GM18502 (cell line): ENCODE results near the gene SH3BP4.

Source experiments
- ATAC-seq: cut with Tn5 transposase; IDR thresholded peaks from one replicate; pipeline ENCODE4 v1.9.1; 2021; ENCODE audit warnings: mild to moderate bottlenecking; ENCODE audit not compliant: unreplicated experiment, poor library complexity

The SH3BP4 gene

DNA sequence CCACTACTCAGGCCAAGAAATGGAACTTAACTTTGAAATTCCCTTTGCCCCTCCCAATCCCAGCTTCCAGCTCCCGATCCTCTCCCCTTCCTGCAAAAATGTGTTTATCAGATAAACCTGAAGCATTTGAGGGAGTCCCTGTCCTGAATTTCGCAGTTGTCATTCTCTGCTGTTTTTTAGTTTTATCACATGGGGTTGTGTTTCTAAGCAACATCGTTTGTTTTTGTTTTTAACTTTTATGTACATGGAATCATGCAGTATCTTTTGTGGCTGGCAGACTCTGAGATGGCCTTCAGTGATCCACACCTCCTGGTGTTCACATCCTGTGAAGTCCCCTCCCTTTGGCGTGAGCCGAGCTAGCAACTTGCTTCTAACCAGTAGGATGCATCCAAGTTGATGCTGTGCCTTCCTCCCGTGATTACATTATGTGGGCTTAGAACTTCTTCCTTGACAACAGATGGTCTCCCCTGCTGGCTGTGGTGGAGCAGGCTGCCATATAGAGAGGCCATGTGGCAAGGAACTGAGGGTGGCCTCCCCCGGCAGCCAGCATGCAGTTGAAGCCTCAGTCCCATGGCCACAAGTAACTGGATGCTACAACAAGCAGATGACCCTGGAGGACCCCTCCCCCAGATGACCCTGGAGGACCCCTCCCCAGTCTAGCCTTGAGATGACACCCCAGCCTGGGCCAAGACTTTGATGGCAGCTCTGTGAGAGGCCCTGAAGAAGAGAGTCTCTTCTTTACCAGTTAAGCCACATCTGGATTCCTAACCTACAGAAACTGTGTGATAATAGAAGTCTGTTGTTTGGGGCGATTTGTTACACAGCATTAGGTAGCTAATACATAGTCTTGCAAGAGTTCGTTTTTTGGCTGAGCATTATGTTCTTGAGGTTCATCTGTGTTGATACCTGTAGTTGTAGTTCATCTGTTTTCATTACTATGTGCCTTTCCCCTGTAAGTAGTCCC lies 27.7 kb downstream of the SH3BP4 start:
- ATAC-seq = no peak

DNA sequence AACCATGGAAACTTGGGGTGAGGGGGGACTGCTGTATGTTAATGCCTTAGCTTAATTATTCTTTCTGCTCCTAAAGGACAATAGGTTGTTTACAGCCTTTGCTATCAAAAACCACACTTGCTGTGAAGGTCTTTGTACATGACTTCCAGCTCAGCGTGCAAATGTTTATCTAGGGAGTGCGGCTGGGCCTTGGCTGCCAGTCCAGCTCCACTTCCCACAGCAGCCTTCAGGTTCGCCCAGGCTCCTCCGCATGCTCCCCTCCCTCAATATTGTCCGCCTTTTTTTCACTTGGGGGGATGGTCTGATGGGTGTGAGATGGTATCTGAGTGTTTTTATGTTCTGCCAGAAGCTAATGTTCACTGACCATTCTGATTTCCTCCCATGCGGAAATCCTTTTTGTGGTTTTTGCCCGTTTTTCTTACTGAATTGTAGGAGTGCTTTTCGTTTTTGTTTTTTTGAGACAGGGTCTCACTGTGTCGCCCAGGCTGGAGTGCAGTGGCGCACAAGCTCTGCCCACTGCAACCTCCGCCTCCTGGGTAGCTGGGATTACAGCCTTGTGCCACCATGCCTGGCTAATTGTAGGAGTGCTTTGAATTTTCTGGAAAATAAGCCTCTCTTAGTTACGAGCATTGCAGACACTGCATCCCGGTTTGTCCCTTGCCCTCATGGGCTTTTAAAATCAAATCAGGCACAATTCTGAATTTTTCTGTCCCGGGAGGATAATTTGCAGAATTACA lies 28.8 kb downstream of the SH3BP4 start:
- no peak for ATAC-seq

DNA sequence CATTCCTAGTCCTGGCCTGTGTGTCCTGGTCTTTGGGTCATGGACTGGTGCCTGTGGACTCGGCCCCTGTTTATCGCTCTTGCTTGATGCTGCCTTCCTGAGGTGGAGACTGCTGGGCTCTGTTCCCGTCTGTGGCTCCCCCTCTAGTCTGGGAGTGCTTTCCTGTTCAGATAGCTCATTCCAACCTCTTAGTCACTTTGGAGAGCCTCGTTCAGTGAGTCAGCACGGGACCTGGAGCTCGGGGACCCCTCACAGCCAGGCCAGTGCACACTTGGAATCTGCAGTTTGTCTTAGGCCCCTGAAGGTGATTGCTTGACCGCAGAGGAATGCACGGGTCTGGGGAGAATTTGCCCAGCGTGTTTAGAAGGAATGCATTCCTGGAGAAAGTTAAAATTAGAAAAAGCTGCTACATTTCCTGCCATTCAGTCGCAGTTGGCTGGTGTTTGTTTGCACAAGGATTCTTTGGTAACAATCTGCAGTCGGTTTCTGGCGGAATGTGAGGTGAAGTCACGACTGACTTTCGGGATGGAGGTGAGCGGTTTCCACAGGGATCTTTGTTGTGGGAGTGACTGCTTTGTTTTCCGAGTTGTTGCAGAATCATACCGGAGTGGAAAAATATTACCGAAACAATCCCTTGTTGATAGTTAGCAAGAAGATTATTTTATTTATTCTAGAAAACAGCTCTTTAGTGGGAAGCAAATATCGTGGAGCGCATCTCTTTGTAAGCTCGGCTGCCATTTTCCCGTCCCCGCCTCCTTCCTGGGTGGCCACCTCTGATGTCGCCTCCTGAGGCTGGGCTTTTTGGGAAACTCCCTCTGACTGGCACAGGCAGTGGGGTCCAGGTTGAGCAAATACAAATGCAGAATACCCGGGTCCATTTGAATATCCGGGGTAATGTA lies 29.6 kb downstream of the SH3BP4 start:
- no peak for ATAC-seq

DNA sequence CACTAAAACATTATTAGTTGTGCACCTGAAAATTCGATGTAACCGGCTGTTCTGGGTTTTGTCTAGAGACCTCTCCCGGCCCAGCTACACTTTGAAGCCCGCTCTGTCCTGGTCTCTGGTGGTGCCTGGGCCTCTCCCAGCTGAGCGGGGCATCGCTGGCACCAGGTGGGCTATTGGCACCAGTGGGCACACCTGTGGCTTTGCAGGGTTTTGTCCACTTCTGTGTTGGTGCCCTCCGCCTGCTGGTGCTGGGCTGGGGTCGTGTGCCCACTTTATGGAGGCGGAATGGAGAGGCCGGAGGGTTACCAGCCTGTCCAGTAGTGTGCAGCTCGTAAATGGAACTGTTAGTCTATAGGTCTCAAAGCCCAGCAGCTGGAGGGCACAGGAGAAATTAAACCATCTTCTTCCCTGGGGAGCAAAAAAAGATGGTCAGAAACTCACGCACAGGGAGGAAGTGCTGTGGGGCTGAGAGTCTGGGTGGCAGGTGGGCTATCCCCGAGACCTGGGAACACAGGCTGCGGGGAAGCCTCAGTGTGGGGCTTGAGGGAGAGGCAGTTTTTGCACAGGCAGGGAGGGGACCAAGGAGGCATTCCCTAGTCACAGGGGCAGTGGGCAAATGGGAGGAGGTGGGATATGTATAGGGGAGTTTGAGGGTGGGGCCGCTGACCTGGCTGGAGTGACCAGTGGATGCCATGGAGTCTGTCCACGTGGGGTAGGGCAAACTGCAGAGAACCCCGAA lies 30.4 kb downstream of the SH3BP4 start:
- no peak for ATAC-seq

DNA sequence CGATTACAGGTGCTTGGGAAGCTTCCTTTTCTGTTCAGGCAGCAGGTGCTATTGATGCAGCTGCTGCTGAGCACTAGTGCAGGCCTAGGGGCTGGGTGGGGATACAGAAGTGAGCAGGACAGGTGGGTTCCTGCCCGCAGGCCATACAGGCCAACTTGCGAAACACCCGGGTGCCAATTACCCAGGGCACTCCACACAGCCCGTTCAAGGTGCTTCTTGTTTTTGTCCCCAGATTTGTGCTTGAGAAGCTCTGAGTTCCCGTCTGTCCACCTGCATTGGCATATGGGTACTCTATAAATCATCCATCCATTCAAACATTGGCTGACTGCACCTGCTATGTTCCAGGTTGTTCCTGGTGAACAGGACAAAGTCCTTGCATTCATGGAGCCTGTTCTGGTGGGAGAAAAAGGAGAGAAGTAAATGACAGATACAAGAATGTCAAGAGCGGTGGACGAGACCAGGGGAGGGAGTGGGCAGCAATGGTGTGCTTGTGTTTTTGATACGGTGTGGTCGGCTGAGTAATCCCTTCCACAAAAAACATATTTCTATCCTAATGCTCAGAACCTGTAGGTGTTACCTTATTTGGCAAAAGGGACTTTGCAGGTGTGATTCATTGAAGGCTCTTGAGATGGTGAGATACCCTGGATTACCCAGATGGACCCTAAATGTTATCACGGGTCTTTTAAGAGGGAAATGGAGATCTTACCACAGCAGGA lies 31.4 kb downstream of the SH3BP4 start:
- no peak for ATAC-seq

DNA sequence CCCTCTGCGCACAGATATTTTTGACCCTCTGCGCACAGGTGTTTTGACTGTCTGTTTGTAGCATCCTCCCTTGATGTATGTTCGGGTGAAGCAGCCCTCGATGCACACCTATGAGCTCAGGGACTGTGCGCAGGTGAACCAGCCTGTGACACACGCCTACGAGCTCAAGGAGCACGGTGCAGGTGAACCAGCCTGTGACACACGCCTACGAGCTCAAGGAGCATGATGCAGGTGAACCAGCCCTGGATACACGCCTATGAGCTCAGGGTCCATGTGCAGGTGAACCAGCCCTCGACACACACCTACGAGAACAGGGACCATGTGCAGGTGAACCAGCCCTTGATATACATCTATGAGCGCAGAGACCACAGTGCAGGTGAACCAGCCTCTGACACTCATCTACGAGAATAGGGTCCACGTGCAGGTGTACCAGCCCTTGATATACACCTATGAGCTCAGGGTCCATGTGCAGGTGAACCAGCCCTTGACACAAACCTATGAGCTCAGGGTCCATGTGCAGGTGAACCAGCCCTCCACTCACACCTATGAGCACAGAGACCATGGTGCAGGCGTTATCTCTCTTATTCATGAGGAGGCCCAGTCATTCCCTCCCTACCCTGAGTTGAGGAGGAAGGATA lies 33.9 kb downstream of the SH3BP4 start:
- no peak for ATAC-seq

DNA sequence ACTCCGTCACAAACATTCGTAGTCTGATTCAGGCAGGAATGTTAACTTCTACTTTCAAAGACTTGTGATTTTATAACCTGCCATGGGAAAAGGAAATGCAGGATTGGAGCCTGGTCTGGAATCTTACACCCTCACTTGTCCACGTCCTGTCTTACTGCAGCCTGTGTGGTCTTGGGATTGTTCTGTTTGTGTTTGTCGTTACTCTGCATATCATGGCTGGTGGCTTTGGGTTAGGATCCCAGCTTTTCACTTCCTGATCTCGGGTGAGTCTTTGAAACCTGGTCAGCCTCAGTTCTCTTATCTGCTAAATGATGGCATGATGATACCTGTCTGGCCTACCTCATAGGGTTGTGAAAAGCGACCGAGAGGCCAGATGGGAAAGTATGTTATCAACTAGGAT lies 34.6 kb downstream of the SH3BP4 start:
- no peak for ATAC-seq

DNA sequence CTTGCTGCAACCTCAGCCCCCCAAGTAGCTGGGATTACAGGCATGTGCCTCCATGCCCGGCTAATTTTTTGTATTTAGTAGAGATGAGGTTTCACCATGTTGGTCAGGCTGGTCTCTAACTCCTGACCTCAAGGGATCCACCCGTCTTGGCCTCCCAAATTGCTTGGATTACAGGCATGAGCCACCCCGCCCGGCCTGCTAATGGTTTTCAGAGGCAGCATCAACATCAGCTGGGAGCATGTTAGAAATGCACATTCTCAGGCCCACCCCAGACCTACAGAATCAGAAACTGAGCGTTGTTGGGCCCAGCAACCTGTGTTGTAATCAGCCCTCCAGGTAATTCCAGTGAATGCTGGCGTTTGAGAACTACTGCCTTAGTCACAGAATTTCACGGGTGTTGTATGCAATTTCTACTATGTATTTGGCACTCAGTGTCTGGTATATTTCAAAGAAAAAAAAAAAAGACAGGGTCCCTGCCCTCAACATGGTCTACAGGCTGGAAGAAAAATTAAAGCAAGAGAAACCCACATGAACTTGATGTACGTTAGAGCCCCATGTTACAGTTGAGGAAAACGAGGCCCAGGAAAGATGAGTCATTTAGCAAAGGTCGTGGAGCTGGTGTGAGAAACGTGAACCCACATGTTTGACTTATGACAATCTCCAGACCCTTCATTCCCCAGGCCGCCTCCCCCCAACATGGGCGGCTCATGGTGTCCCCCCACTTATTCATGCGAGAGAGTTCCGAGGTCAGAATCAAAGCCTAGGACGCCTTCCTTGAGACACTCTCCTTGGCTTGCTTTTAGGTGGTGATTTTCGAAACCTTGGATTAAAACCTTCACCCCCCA lies 35.3 kb downstream of the SH3BP4 start:
- ATAC-seq = no peak

DNA sequence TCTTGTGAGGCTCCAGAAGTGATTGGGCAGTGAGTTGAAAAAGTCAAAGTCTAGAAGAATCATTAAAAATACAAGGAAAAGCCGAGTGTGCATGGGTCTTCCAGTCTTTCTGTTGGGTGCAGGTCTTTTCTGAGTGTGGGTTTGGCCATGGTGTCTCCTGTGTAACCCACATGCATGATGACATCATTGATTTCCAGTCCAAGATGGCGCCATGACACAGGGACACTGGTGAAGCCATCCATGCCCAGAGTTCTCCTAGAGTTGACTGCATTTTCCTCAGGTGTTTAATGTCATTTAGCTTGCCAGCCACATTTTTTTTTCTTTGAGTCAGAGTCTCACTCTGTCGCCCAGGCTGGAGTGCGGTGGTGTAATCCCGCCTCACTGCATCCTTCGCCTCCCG lies 35.9 kb downstream of the SH3BP4 start:
- no peak for ATAC-seq

DNA sequence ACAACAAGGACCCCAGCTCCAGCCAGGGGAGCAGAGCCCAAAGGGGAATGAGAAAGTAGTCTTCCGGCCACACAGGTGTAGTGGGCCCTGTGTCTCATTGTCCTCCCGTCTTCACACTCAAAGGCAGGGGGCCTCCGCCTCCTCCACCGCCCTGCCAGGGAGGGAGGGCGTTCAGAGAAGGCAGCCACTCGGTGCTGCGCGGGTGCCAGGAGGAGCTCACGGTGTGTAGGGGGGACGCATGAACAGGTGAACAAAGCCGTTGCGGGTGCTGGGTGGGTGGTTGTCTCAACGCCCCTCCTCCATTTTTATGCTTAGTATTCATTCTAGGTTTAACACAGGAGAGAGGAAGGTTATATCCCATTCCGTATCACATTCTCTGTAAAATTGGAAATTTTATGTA lies 36.7 kb downstream of the SH3BP4 start:
- ATAC-seq = no peak

DNA sequence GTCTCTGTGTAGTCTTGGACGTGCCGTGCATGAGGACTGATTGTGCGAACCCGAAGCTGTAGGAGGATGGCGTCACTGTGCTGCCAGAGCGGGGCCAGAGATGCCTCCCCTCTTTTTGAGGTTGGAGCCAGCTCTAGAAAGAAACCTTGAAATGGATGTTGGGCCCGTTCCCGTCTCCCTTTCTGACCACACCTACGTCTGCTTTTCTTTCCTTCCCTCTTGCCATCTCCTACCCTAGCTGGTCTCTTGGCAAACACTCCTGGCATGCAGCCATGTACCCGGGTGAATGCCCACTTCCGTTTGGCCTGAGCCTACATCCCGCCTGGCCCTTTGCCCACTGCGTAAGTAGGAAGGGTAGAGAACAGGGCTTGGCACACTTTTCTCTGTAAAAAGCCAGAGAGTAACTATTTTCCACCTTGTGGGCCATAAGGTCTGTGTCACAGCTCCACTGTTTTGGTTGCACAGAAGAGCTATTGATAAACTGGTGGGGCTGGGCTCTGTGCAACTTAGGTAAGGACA lies 37.4 kb downstream of the SH3BP4 start:
- ATAC-seq = no peak

DNA sequence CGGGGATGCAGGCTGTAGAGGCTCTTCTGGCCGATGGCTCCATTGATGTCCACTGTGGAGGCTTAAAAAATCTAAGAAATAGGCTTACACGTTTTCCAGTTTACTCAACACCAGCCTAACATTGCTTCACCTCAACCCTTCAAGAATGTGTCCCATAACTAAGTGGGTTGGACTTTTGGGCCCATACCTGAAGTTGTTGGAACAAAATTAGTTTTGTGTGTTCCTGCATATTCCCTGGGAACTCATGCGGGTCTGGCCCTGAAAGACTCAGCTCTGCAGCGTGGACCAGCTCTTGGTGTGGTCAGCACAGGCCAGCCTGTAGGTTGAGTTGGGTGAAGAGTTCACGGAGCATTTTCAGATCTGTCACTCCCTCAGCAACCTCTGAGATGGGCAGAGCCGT lies 38.5 kb downstream of the SH3BP4 start:
- ATAC-seq = no peak

DNA sequence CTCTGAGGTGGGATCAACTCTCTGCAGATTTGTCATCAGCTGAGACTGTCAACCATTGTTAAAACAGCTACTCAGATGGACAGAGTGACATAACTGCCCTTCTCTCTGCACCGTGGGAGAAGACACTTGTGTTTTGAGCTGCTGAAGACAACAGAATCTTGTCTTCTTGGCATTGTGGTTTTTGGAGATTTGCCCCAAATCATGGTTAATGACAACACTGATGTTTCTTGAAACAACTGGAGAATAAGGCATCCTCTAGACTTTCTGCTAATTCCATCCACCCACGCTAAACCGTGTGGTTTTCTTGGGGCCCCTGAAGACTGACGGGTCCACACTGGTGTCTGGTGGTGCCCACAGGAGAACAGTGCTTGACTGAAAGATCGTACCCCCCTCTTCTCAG lies 39.5 kb downstream of the SH3BP4 start:
- ATAC-seq = no peak

DNA sequence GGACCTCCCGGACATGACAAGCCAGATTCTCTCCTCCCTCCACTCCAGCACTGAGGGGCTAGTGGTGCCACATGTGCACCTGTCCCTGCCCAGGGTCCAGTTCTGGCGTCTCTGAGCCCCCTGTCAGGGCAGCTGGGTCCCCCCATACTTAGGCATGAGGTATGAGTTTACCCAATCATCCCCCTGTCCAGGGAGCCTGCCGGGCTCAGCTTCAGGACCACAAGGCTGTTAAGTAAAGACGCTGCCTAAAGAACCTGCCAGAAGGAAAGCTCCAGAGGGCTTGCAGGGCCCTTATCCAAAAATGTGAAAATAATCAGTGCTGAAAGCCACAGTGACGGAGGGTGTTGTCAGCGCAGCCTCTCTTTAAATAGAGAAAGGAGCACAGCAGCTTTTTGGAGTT lies 40.0 kb downstream of the SH3BP4 start:
- ATAC-seq = no peak

DNA sequence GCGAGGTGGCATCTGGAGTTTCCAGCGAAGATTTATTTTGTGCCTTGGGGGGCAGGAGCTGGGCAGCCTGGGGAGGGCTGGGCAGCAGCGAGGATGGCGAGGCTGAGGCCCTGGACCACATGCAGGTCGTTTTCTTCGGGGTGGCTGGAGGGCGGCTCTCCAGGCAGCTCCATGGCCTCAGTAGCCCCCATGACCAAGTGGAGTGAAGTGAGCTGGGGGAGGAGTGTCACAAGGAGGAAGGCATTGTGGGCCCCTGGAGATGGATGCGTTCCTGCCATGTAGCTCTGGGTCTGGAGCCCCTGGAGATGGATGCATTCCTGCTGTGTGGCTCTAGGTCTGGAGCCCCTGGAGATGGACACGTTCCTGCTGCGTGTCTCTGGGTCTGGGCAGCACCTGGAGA lies 40.4 kb downstream of the SH3BP4 start:
- ATAC-seq = no peak

DNA sequence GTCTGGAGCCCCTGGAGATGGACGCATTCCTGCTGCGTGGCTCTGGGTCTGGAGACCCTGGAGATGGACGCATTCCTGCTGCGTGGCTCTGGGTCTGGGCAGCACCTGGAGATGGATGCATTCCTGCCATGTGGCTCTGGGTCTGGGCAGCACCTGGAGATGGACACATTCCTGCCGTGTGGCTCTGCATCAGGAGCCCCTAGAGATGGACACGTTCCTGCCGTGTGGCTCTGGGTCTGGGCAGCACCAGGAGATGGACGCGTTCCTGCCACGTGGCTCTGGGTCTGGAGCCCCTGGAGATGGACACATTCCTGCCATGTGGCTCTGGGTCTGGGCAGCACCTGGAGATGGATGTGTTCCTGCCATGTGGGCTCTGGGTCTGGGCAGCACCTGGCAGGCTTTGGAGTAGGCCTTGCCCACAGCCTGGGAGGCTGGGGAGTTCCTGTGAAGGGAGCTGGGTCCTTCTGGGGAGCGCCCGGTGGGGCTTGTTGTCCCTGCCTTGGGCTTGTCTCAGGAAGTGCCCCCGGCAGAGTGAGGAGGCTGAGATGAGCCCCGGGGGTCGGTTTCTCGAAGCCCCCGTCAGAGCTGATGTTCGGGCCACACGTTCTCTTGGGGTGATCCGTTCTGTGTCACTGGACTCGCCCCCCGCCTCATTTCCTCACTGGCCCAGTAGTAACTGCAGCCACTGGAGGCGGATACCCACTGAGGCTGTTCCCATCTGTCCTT lies 41.0 kb downstream of the SH3BP4 start:
- ATAC-seq = no peak

DNA sequence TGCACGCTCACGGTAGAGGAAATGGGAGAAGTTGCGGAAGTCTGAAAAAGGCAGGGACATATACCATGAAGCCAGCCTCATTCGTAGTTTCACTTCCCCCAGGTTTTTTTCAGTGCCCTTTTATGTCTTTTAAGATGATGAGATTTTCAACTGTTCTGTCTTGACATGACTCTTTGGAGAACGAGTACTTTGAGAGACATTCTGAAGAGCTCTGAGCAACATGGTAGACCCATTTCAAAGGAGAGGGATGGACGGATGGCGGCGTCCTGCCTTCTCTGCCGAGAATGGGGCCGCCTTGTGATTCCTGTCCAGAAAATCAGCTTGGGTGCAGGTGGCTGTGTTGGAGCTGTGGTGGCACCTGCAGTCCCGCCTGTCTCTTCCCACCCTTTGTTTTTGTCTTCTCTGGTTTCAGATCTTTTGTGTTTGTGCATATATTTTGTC lies 41.7 kb downstream of the SH3BP4 start:
- no peak for ATAC-seq
